HepG2 (cell line): ENCODE results near the gene BACH2.

ENCODE experiments used
- ARNTL ChIP-seq: sonication (generic); formaldehyde crosslinking; IDR thresholded peaks from 2 replicates; pipeline ENCODE4 v1.4.0; 2020; ENCODE audit warnings: mild to moderate bottlenecking, missing genetic modification reagents
- CTCF ChIP-seq: sonication (generic); formaldehyde crosslinking; IDR thresholded peaks from 2 replicates; pipeline ENCODE4 v1.5.0; 2020; ENCODE audit warnings: mild to moderate bottlenecking, missing genetic modification reagents, moderate library complexity
- TF ChIP-seq, protein P1 (sequence below): sonication (generic); formaldehyde crosslinking; IDR thresholded peaks from 2 replicates; pipeline ENCODE4 v1.8.1; 2022; ENCODE audit warnings: mild to moderate bottlenecking, missing genetic modification reagents
- TF ChIP-seq, protein P2 (sequence below): sonication (generic); formaldehyde crosslinking; IDR thresholded peaks from 2 replicates; pipeline ENCODE4 v1.5.0; 2020; ENCODE audit warnings: missing genetic modification reagents, mild to moderate bottlenecking, borderline replicate concordance

DNA sequence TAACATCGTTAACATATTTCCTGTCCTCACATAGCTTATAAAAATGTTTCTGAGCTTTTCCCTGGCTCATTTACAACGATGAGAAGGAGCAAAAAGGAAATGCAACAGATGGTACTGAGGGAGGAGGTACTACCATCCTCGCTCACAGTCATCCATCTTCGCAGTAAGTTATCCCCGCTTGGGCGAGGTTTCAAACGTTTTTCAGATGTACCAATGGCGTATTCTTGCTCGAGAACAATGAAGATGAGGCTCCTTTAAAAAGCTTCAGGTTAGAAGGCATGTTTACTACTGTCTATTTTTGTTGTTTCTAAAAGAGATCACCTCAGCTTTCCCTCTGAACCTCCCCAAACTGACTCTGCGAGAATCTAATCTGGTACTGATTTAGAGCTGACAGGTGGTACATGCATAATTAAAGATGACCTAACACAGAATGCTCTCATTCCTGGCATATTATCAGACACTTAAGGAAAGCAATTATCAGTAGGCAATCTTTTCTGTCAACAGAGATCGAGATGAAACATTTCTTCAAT lies 223.6 kb downstream of the BACH2 start:
- TF ChIP-seq ARNTL (CRISPR knock-in tag), result no peak
- TF ChIP-seq, protein P1, sequence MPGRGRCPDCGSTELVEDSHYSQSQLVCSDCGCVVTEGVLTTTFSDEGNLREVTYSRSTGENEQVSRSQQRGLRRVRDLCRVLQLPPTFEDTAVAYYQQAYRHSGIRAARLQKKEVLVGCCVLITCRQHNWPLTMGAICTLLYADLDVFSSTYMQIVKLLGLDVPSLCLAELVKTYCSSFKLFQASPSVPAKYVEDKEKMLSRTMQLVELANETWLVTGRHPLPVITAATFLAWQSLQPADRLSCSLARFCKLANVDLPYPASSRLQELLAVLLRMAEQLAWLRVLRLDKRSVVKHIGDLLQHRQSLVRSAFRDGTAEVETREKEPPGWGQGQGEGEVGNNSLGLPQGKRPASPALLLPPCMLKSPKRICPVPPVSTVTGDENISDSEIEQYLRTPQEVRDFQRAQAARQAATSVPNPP (CRISPR knock-in tag), result no peak
- TF ChIP-seq CTCF (CRISPR knock-in tag), result no peak
- TF ChIP-seq, protein P2, sequence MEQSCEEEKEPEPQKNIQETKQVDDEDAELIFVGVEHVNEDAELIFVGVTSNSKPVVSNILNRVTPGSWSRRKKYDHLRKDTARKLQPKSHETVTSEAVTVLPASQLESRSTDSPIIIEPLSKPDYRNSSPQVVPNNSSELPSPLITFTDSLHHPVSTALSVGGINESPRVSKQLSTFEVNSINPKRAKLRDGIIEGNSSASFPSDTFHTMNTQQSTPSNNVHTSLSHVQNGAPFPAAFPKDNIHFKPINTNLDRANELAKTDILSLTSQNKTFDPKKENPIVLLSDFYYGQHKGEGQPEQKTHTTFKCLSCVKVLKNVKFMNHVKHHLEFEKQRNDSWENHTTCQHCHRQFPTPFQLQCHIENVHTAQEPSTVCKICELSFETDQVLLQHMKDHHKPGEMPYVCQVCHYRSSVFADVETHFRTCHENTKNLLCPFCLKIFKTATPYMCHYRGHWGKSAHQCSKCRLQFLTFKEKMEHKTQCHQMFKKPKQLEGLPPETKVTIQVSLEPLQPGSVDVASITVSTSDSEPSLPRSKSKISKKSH (CRISPR knock-in tag), result no peak
